Hepatocyte (in vitro differentiated cells): Measurements from ENCODE around the gene MGLL.

Source experiments
- EZH2phosphoT487 ChIP-seq: fragments of 200-600 bp; sonication (generic); IDR thresholded peaks from one replicate; pipeline ENCODE4 v1.6.1; 2018; ENCODE audit warnings: antibody characterized with exemption, mild to moderate bottlenecking, low read depth, moderate library complexity; ENCODE audit not compliant: unreplicated experiment, severe bottlenecking
- TF ChIP-seq, protein P1 (sequence below): fragments of 200-600 bp; sonication (generic); IDR thresholded peaks from 2 replicates; pipeline ENCODE4 v1.5.1; 2016; ENCODE audit warnings: antibody characterized with exemption, mild to moderate bottlenecking; ENCODE audit not compliant: poor library complexity

DNA sequence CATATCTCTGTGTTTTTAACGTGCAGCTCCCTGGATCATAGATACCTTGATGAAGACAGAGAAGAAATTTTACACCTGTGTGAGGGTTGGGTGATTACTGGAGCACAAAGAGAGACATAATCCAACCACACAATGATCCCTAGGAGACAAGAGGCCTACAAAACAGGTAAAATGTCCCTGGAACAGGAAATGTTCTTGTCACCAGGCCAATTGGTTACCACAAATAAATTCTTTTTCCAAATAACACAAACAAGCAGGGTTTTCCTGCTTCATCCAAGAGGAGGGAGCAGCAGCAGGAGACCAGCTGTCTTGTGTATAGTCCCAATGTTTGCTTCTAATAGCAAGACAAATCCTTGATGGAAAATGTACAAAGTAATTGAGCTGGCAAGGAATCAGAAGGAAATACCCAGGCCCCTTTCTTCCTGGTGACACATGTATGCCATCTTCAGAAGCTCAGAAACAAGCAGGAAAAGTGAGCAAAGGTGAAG, 1.4 kb downstream of the MGLL start:
- TF ChIP-seq, protein P1, sequence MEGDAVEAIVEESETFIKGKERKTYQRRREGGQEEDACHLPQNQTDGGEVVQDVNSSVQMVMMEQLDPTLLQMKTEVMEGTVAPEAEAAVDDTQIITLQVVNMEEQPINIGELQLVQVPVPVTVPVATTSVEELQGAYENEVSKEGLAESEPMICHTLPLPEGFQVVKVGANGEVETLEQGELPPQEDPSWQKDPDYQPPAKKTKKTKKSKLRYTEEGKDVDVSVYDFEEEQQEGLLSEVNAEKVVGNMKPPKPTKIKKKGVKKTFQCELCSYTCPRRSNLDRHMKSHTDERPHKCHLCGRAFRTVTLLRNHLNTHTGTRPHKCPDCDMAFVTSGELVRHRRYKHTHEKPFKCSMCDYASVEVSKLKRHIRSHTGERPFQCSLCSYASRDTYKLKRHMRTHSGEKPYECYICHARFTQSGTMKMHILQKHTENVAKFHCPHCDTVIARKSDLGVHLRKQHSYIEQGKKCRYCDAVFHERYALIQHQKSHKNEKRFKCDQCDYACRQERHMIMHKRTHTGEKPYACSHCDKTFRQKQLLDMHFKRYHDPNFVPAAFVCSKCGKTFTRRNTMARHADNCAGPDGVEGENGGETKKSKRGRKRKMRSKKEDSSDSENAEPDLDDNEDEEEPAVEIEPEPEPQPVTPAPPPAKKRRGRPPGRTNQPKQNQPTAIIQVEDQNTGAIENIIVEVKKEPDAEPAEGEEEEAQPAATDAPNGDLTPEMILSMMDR = no peak
- no peak for TF ChIP-seq EZH2phosphoT487
